Cardiac fibroblast (primary cell): ENCODE data around the gene PGAM5.
A peak's percentile ranks its signal among the peaks of the same experiment; 100 is the strongest.

Source experiments
- DNase-seq, 2 donors: peaks; one replicate each; pipeline versions ENCODE4 v3.0.0 to v3.0.0-alpha.2; 2010; ENCODE audit warnings: low read depth in 2 of 2
- H3K4me3 ChIP-seq, 2 donors: replicated peaks in 1 of 2; 1 replicate in 1 of 2; 2 replicates in 1 of 2; pipeline ENCODE4 v1.5.1; 2011; ENCODE audit warnings: low read depth in 2 of 2, low read length in 2 of 2, mild to moderate bottlenecking in 2 of 2, moderate library complexity in 1 of 2
- CTCF ChIP-seq: IDR thresholded peaks from one replicate; pipeline ENCODE4 v1.5.1; 2011; ENCODE audit warnings: low read depth, mild to moderate bottlenecking, low read length, inconsistent platforms

The PGAM5 gene

GRCh38 chr12:132728502-132728901 lies 17.9 kb downstream of the PGAM5 start:
- H3K4me3 ChIP-seq, result no peak overlapping the region
- TF ChIP-seq CTCF, result no peak
- no peak for DNase-seq

GRCh38 chr12:132729541-132730320 lies 19.1 kb downstream of the PGAM5 start:
- TF ChIP-seq CTCF, result no peak
- no peak overlapping the region for H3K4me3 ChIP-seq
- DNase-seq, result peak in 1 of 2 donors; percentile 31

- H3K4me3 ChIP-seq, result no peak overlapping the region
- no peak for TF ChIP-seq CTCF
- DNase-seq, result no peak
Measured at GRCh38 chr12:132730353-132730752, 19.7 kb downstream of the PGAM5 start.

- no peak overlapping the region for H3K4me3 ChIP-seq
- no peak for TF ChIP-seq CTCF
- no peak for DNase-seq
Measured at GRCh38 chr12:132731574-132731973, 20.9 kb downstream of the PGAM5 start.

GRCh38 chr12:132734206-132734605 lies 23.6 kb downstream of the PGAM5 start:
- no peak for DNase-seq
- no peak for TF ChIP-seq CTCF
- no peak overlapping the region for H3K4me3 ChIP-seq

GRCh38 chr12:132735496-132735895 lies 24.9 kb downstream of the PGAM5 start:
- DNase-seq, result no peak
- no peak for TF ChIP-seq CTCF
- no peak overlapping the region for H3K4me3 ChIP-seq

GRCh38 chr12:132736378-132736777 lies 25.7 kb downstream of the PGAM5 start:
- no peak for TF ChIP-seq CTCF
- H3K4me3 ChIP-seq, result no peak overlapping the region
- DNase-seq, result no peak
